Measurements from ENCODE around the gene S100A14. TPM values are rescaled to one million over a fixed set of nuclear protein-coding genes. Genes with fewer than 3 reads are reported as not detected.

Gene S100A14
- total RNA-seq, 1 experiment from 2014 or later, result 0.57 TPM

- DNase-seq (ENCODE audit: low read depth, low spot score) (no peak), ATAC-seq (no peak)
- no TSS peak for BruUV-seq (replicated peaks)
- Histone ChIP-seq H3K4me3 (ENCODE audit: low read depth in 2 of 2, low read length in 2 of 2) (no peak overlapping the region), H3K9me3 (ENCODE audit: control insufficient read depth, insufficient read depth, low read depth, low read length) (no peaks in the 10 kb centered on the region), H3K27ac (ENCODE audit: low read length) (peak overlapping the region; percentile 40; the same call in 1 of the 2 replicates), H3K27me3 (ENCODE audit: control insufficient read depth, insufficient read depth, low read length) (no peaks in the 10 kb centered on the region), H3K4me1 (ENCODE audit: control insufficient read depth, insufficient read depth, low read length) (peaks cover 24% of the 10 kb centered on the region), H3K36me3 (ENCODE audit: control insufficient read depth, insufficient read depth, low read length) (no peaks in the 10 kb centered on the region)
- ChIA-PET CTCF (interaction anchor here (0.6 to 2.1 kb wide), 11 partner anchors 9 to 100 kb away, joined by 3 to 13 read pairs (median 5); partner anchors contain the start of genes CHTOP, S100A13 and S100A16), POLR2A (interaction anchor here (0.7 kb wide), 1 partner anchor 63 kb away, joined by 3 read pairs; no protein-coding TSS in a partner anchor)
- in situ Hi-C loops (cut with HindIII; ENCODE audit: low pct_unique_long_range_greater_than_20kb, low sequenced_read_pairs), result no loop called here
- intact Hi-C loops (cut with micrococcal nuclease; ENCODE audit: unreplicated experiment), result loop anchor here (2.0 to 10.0 kb wide), 2 partner anchors 45 to 83 kb away; partner anchors contain the start of genes S100A14 and SNAPIN
- TF ChIP-seq POLR2AphosphoS5 (IDR thresholded peaks at IDR 0.05; ENCODE audit: low read depth, low read length) (no peak), CTCF (IDR thresholded peaks at IDR 0.05) (no peak), TCF7L2 (IDR thresholded peaks at IDR 0.05; ENCODE audit: low read depth, low read length) (no peak), SIN3A (IDR thresholded peaks at IDR 0.05; ENCODE audit: borderline replicate concordance, insufficient read depth, low read depth, low read length) (no peak), REST (IDR thresholded peaks at IDR 0.05; ENCODE audit: insufficient read depth in 1 of 2, low read depth in 2 of 2, low read length in 1 of 2) (no peak)
Measured at GRCh38 chr1:153571706-153572105, 44.4 kb downstream of the S100A14 start.

GRCh38 chr1:153570874-153571273, 45.3 kb downstream of the S100A14 start:
- no peaks in the 10 kb centered on the region for H3K36me3 ChIP-seq (ENCODE audit: control insufficient read depth, insufficient read depth, low read length)
- 0 out of 2 replicates have a peak overlapping the region, but pooled peaks have one; percentile 36 for H3K27ac ChIP-seq (ENCODE audit: low read length)
- ATAC-seq, result no peak
- H3K4me1 ChIP-seq (ENCODE audit: control insufficient read depth, insufficient read depth, low read length), result peaks cover 33% of the 10 kb centered on the region
- no peak for DNase-seq (ENCODE audit: low read depth, low spot score)
- no peak for TF ChIP-seq CTCF (IDR thresholded peaks at IDR 0.05)
- in situ Hi-C loops (cut with HindIII; ENCODE audit: low pct_unique_long_range_greater_than_20kb, low sequenced_read_pairs) (no loop called here), intact Hi-C loops (cut with micrococcal nuclease; ENCODE audit: unreplicated experiment) (loop anchor here (10.0 kb wide), 1 partner anchor 84 kb away; the partner anchor contains the start of gene SNAPIN)
- H3K9me3 ChIP-seq (ENCODE audit: control insufficient read depth, insufficient read depth, low read depth, low read length), result no peaks in the 10 kb centered on the region
- no peak overlapping the region for H3K4me3 ChIP-seq (ENCODE audit: low read depth in 2 of 2, low read length in 2 of 2)
- no TSS peak for BruUV-seq (replicated peaks)
- H3K27me3 ChIP-seq (ENCODE audit: control insufficient read depth, insufficient read depth, low read length), result no peaks in the 10 kb centered on the region
- ChIA-PET POLR2A (interaction anchor here (0.7 kb wide), 1 partner anchor 72 kb away, joined by 10 read pairs; no protein-coding TSS in a partner anchor), CTCF (interaction anchor here (0.6 to 1.0 kb wide), 3 partner anchors 36 to 62 kb away, joined by 4 to 15 read pairs (median 8); no protein-coding TSS in a partner anchor)

Measured in Panc1 (cell line).